Ovary (tissue), 9 donors: Measurements from ENCODE around the gene TCIRG1. TPM values are rescaled to one million over a fixed set of nuclear protein-coding genes. Genes with fewer than 3 reads are reported as not detected.

Experiments
- DNase-seq, 5 donors: peaks; one replicate each; pipeline ENCODE4 v3.0.0-alpha.2; 2019 to 2020
- H3K27ac ChIP-seq, 2 donors: fragments of 200-600 bp; one replicate each; pipeline versions ENCODE4 v1.5.1 to v1.8.0; 2019 to 2022
- H3K27me3 ChIP-seq: fragments of 200-600 bp; one replicate; pipeline ENCODE4 v1.8.0; 2022
- H3K36me3 ChIP-seq: fragments of 200-600 bp; sonication (generic); one replicate; pipeline ENCODE4 v1.5.1; 2019
- H3K4me1 ChIP-seq: one replicate; pipeline ENCODE4 v1.8.1; 2013; ENCODE audit warnings: mild to moderate bottlenecking, moderate library complexity; ENCODE audit not compliant: insufficient read depth
- H3K4me3 ChIP-seq: fragments of 200-600 bp; sonication (generic); one replicate; pipeline ENCODE4 v1.5.1; 2017
- H3K9me3 ChIP-seq, 2 donors: fragments of 200-600 bp in 1 of 2; sonication (generic) in 1 of 2; one replicate each; pipeline versions ENCODE4 v1.5.1 to v1.8.1; 2013 to 2019; ENCODE audit warnings: mild to moderate bottlenecking in 1 of 2, moderate library complexity in 1 of 2
- CTCF ChIP-seq, 3 donors: fragments of 450-650 bp in 2 of 3; fragments of 200-600 bp in 1 of 3; IDR thresholded peaks; one replicate each; pipeline versions ENCODE4 v1.5.1 to v1.8.0; 2016 to 2022; ENCODE audit warnings: antibody characterized with exemption in 3 of 3, mild to moderate bottlenecking in 1 of 3
- EP300 ChIP-seq: sonication (generic); formaldehyde crosslinking; IDR thresholded peaks from one replicate; pipeline ENCODE4 v1.6.1; 2017; ENCODE audit warnings: antibody characterized with exemption
- POLR2A ChIP-seq: fragments of 450-650 bp; IDR thresholded peaks from one replicate; pipeline ENCODE4 v1.6.1; 2017; ENCODE audit warnings: antibody characterized with exemption, mild to moderate bottlenecking, moderate library complexity
- WGBS, 3 donors: extraction: QIAGEN DNeasy Blood & Tissue Kit in 1 of 3; methylation state at CpG; one replicate each; pipeline versions ENCODE4 v1.1.5 to v1.1.7; 2013 to 2017; 5-methylcytosine and 5-hydroxymethylcytosine counted together
- intact Hi-C, 4 donors: fragments of 100-400 bp; cut with DNase I; formaldehyde crosslinking; loops; one replicate each; pipeline versions ENCODE4 v1.11.0 to v1.15.1; 2022 to 2023
- polyA plus RNA-seq, 2 donors: library from polyadenylated mRNA; stranded (reverse); fragments of 200-250 nt in 1 of 2; fragments of 350-450 nt in 1 of 2; fragmentation: Illumina TruSeq in 1 of 2; extraction: RNeasy Lipid Tissue Mini Kit (QIAGEN cat#74804) in 1 of 2; gene quantifications; one replicate each; pipeline ENCODE4 v1.2.3, GENCODE V29; 2013 to 2014
- total RNA-seq, 7 donors: library from RNA; depleted of rRNA in 2 of 7; stranded (reverse); fragments of >200 nt in 2 of 7; fragmentation: NEBNext Ultra II Directional in 3 of 7; extraction: Animal tissue kit (Norgen Biotek cat#: 25700) in 3 of 7; gene quantifications; one replicate each; pipeline versions ENCODE4 v1.1.0 to v1.2.4, GENCODE V29; 2016 to 2023
- donor health status: DM: no; HTN: no; CAD: no; lungs with moderate emphysema.
- donor health status: DM: no; HTN: no; CAD: no.
- donor health status: Bipolar disorder and iron deficiency.
- donor health status: DM: yes; HTN: yes; CAD: no.
- donor health status: DM: no; HTN: no; CAD: no.
- donor health status: DM: yes; HTN: yes; CAD: no.

Gene TCIRG1
- total and polyA plus RNA-seq, 9 donors, result 2.2 to 109 (median 77.4) TPM

DNA sequence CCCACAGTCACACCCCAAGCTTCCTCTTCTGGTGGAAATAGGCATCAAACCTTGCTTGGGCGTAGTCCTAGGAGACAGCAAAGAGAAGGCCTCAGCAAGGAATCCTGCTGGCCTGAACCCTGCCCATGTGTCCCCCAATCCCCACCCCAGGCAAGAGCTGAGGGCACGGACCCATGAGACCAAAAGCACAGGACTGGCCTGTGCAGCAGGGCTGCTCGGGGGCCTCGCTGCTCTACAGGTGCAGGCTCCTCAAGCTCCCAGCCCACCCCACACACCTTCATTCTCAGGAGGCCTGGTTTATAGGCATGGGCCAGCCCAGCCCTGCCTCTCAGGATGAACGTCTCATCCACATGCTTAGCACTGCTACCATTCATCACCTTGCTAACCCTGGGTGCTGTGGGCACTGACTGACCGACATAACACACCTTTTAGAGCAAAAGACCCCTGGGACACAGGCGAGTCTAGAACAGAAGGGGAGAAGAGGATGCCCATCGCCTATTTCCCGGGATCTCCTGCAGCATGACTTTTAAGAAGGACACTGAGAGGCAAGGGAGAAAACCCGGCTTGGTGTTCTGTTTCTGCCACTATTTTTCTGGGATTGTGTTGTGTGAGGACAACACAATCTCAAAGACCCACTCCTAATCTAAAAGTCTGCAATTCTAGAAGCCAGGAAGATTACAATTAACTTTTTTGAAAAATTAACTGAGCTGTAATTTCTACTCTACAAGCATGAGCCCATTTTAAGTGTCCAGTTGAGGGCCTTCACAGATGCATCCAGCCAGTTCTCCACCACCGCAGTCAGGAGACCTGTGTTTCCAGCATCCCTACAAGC is 15.4 kb downstream of the TCIRG1 start:
- no peak overlapping the region for H3K4me3 ChIP-seq
- no peaks in the 10 kb centered on the region for H3K27me3 ChIP-seq
- no peak overlapping the region for H3K27ac ChIP-seq
- H3K36me3 ChIP-seq, result no peaks in the 10 kb centered on the region
- no peaks in the 10 kb centered on the region for H3K4me1 ChIP-seq
- intact Hi-C loops, result no loop called here
- WGBS, 3 donors, result 87 to 90% (median 90%) methylated on average over 11 of the region's 11 CpGs
- TF ChIP-seq EP300 (no peak), CTCF (IDR thresholded peaks at IDR 0.05) (no peak), POLR2A (no peak)
- no peak for DNase-seq
- H3K9me3 ChIP-seq, result no peaks in the 10 kb centered on the region

DNA sequence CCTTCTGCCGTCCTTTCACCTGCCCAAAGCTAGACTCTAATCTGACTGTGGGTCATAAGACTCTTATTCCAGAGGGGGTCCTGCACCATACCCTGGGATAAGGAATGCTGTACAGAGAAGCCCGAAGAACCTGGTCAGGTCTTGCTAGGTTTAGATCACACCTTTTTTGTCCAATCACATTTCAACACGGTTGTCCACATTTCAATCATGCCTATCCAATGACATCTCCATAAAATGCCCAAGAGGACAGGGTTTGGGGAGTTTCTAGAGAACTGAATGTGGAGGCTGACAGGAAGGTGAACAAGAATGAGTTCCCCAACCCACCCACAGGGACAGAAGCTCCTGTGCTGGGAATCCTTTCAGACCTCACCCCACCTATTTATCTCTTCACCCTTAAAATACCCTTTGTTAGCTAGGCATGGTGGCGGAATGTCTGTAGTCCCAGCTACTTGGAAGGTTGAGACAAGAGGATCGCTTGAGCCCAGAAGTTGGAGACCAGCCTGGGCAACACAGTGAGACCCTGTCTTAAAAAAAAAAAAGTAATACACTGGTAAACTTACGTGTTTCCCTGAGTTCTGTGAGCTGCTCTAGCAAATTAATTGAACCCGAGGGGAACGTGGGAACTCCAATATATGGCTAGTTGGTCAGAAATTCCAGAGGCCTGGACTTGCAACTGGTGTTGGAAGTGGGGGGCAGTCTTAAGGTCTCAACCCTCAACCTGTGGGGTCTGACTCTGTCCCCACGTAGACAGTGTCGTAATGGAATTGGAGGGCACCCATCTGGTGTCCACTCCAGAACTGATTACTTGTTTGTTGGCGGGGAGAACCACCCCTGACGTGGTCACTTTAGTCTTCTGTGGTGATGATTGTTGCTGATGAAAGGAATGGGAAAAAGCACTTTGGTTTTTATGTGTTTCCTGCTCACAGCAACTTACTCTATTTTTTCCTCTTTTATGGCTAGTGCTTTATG is 17.8 kb downstream of the TCIRG1 start:
- 93 to 96% (median 95%) methylated on average over 12 of the region's 12 CpGs for WGBS, 3 donors
- no peaks in the 10 kb centered on the region for H3K9me3 ChIP-seq
- intact Hi-C loops, result no loop called here
- H3K4me1 ChIP-seq, result no peaks in the 10 kb centered on the region
- H3K27me3 ChIP-seq, result no peaks in the 10 kb centered on the region
- TF ChIP-seq EP300 (no peak), POLR2A (no peak), CTCF (IDR thresholded peaks at IDR 0.05) (no peak)
- no peak for DNase-seq
- H3K36me3 ChIP-seq, result no peaks in the 10 kb centered on the region
- H3K27ac ChIP-seq, result no peak overlapping the region
- no peak overlapping the region for H3K4me3 ChIP-seq

- intact Hi-C loops, result no loop called here
- Histone ChIP-seq H3K9me3 (no peaks in the 10 kb centered on the region), H3K4me3 (no peak overlapping the region), H3K36me3 (no peaks in the 10 kb centered on the region), H3K4me1 (no peaks in the 10 kb centered on the region), H3K27ac (no peak overlapping the region), H3K27me3 (no peaks in the 10 kb centered on the region)
- no peak for TF ChIP-seq POLR2A
- TF ChIP-seq CTCF (IDR thresholded peaks at IDR 0.05), result no peak
- TF ChIP-seq EP300, result no peak
- WGBS, 3 donors, result 89 to 99% (median 95%) methylated on average over 4 of the region's 4 CpGs
- no peak for DNase-seq
Measured at GRCh38 chr11:68057807-68058206, 19.0 kb downstream of the TCIRG1 start.

DNA sequence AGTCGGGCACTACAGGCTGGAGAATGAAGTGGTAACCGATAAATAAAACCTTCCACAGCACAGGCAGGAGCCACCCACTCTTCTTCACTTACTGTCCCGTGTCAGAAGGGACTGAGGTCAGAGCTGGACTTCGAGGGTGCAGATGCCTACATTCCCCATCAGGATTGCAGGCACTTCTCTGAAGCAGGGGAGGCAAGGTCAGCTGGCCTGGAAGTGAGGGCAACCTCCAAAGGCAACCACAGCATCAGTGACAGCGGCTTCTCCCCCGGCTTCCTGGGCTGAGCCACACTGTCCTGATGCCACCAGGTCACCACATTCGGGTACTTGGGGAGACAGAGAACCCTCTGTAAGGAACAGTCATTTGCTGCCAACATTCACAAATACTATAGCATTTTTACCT is 22.7 kb downstream of the TCIRG1 start:
- no peaks in the 10 kb centered on the region for H3K9me3 ChIP-seq
- WGBS, 3 donors, result 90 to 95% (median 92%) methylated on average over 7 of the region's 7 CpGs
- H3K4me1 ChIP-seq, result no peaks in the 10 kb centered on the region
- no peak overlapping the region for H3K27ac ChIP-seq
- H3K4me3 ChIP-seq, result no peak overlapping the region
- no peaks in the 10 kb centered on the region for H3K27me3 ChIP-seq
- DNase-seq, result no peak
- no peaks in the 10 kb centered on the region for H3K36me3 ChIP-seq
- no peak for TF ChIP-seq POLR2A
- intact Hi-C loops, result no loop called here
